Spleen (tissue), 11 donors: Measurements from ENCODE around the gene DYNC1LI1. TPM values are rescaled to one million over a fixed set of nuclear protein-coding genes. Genes with fewer than 3 reads are reported as not detected.

Source experiments
- DNase-seq: peaks from one replicate; pipeline ENCODE4 v3.0.0-alpha.2; 2020
- H3K27ac ChIP-seq, 8 donors: fragments of 200-600 bp; sonication (generic) in 7 of 8; 1 replicate in 4 of 8; 2 replicates in 4 of 8; pipeline versions ENCODE4 v1.5.0 to v1.8.0; 2016 to 2021; ENCODE audit warnings: inconsistent platforms in 4 of 8, mild to moderate bottlenecking in 4 of 8, moderate library complexity in 1 of 8
- H3K27me3 ChIP-seq, 7 donors: fragments of 200-600 bp; sonication (generic) in 6 of 7; replicated peaks in 1 of 7; 1 replicate in 4 of 7; 2 replicates in 3 of 7; pipeline versions ENCODE4 v1.5.0 to v1.8.0; 2016 to 2021; ENCODE audit warnings: inconsistent platforms in 3 of 7, mild to moderate bottlenecking in 1 of 7
- H3K36me3 ChIP-seq, 6 donors: fragments of 200-600 bp; sonication (generic) in 5 of 6; 1 replicate in 4 of 6; 2 replicates in 2 of 6; pipeline versions ENCODE4 v1.5.0 to v1.8.0; 2016 to 2021; ENCODE audit warnings: inconsistent platforms in 2 of 6
- H3K4me1 ChIP-seq, 6 donors: fragments of 200-600 bp; sonication (generic) in 5 of 6; 1 replicate in 3 of 6; 2 replicates in 3 of 6; pipeline versions ENCODE4 v1.5.0 to v1.8.0; 2016 to 2021; ENCODE audit warnings: inconsistent platforms in 3 of 6
- H3K4me3 ChIP-seq, 8 donors: fragments of 200-600 bp; sonication (generic) in 7 of 8; 1 replicate in 4 of 8; 2 replicates in 4 of 8; pipeline versions ENCODE4 v1.5.0 to v1.8.0; 2016 to 2021; ENCODE audit warnings: inconsistent platforms in 4 of 8, mild to moderate bottlenecking in 4 of 8, moderate library complexity in 2 of 8
- H3K9me3 ChIP-seq, 8 donors: fragments of 200-600 bp; sonication (generic) in 7 of 8; 1 replicate in 4 of 8; 2 replicates in 4 of 8; pipeline versions ENCODE4 v1.5.0 to v1.8.0; 2016 to 2021; ENCODE audit warnings: inconsistent platforms in 4 of 8
- CTCF ChIP-seq, 11 experiments: fragments of 200-600 bp in 7 of 11; fragments of 450-650 bp in 4 of 11; sonication (generic) in 4 of 11; IDR thresholded peaks in 8 of 11; conservative IDR thresholded peaks in 3 of 11; 1 replicate in 7 of 11; 2 replicates in 4 of 11; pipeline versions ENCODE4 v1.4.0 to v1.8.0; 2016 to 2021; ENCODE audit warnings: antibody characterized with exemption in 11 of 11, inconsistent platforms in 4 of 11, mild to moderate bottlenecking in 1 of 11
- POLR2A ChIP-seq, 3 donors: fragments of 450-650 bp; IDR thresholded peaks; one replicate each; pipeline ENCODE4 v1.5.1; 2017; ENCODE audit warnings: antibody characterized with exemption in 3 of 3, mild to moderate bottlenecking in 1 of 3
- POLR2AphosphoS5 ChIP-seq, 3 donors: sonication (generic); formaldehyde crosslinking; IDR thresholded peaks; one replicate each; pipeline ENCODE4 v1.5.1; 2017; ENCODE audit warnings: antibody characterized with exemption in 3 of 3
- WGBS, 5 donors: extraction: QIAGEN DNeasy Blood & Tissue Kit in 3 of 5; methylation state at CpG; one replicate each; pipeline versions ENCODE4 v1.1.5 to v1.1.7; 2013 to 2018; 5-methylcytosine and 5-hydroxymethylcytosine counted together
- intact Hi-C: fragments of 100-400 bp; cut with DNase I; formaldehyde crosslinking; loops from one replicate; pipeline ENCODE4 v1.15.0; 2023; ENCODE audit warnings: low total_unique reads
- polyA plus RNA-seq, 3 donors: library from polyadenylated mRNA; stranded (reverse); fragments of 200-250 nt; gene quantifications; one replicate each; pipeline ENCODE4 v1.2.1, GENCODE V29; 2013
- total RNA-seq, 7 donors: library from RNA; depleted of rRNA in 3 of 7; stranded (reverse); fragments of >200 nt in 3 of 7; fragmentation: NEBNext Ultra II Directional in 4 of 7; extraction: Animal tissue kit (Norgen Biotek cat#: 25700) in 4 of 7; gene quantifications; one replicate each; pipeline versions ENCODE4 v1.1.0 to v1.2.1, GENCODE V29; 2016 to 2021
- donor health status: healthy with polysubstance abuse.
- donor health status: DM: no; HTN: no; CAD: no; lungs with moderate emphysema.
- donor health status: DM: no; HTN: no; CAD: no.
- donor health status: Bipolar disorder and iron deficiency.
- donor health status: healthy.
- donor health status: DM: no; HTN: no; CAD: no.
- donor health status: DM: yes; HTN: yes; CAD: no.

Gene DYNC1LI1
- total and polyA plus RNA-seq, 10 donors, result 13.3 to 46.4 (median 36.1) TPM

- no peak for DNase-seq
- H3K36me3 ChIP-seq, result no peaks in the 10 kb centered on the region
These were observed 18.6 kb downstream of the DYNC1LI1 start for GRCh38 chr3:32552013-32552412.

GRCh38 chr3:32551496-32551895 is 19.2 kb downstream of the DYNC1LI1 start:
- intact Hi-C loops, result no loop called here
- H3K36me3 ChIP-seq, result no peaks in the 10 kb centered on the region
- no peak for DNase-seq
- TF ChIP-seq CTCF (IDR thresholded peaks at IDR 0.05 in 8 of 11, conservative IDR thresholded peaks at IDR 0.05 in 3 of 11), result no peak
- TF ChIP-seq POLR2A (IDR thresholded peaks at IDR 0.05), result no peak
- no peak for TF ChIP-seq POLR2AphosphoS5 (IDR thresholded peaks at IDR 0.05)
- no peaks in the 10 kb centered on the region for H3K27me3 ChIP-seq
- peaks cover 16 to 69% (median 50%) of the 10 kb centered on the region in 6 donors for H3K4me1 ChIP-seq
- H3K27ac ChIP-seq, result peak overlapping the region in 2 of 8 donors; percentile 3 to 13
- H3K4me3 ChIP-seq, result no peak overlapping the region
- H3K9me3 ChIP-seq, result no peaks in the 10 kb centered on the region

More at GRCh38 chr3:32552013-32552412, 18.6 kb downstream of the DYNC1LI1 start:
- Histone ChIP-seq H3K27ac (no peak overlapping the region), H3K9me3 (no peaks in the 10 kb centered on the region), H3K4me1 (peaks cover 16 to 74% (median 51%) of the 10 kb centered on the region in 6 donors), H3K27me3 (no peaks in the 10 kb centered on the region), H3K4me3 (no peak overlapping the region)
- intact Hi-C loops, result no loop called here
- WGBS, 5 donors, result 96 to 100% (median 99%) methylated on average over 1 of the region's 1 CpG
- no peak for TF ChIP-seq POLR2A (IDR thresholded peaks at IDR 0.05)
- TF ChIP-seq CTCF (IDR thresholded peaks at IDR 0.05 in 8 of 11, conservative IDR thresholded peaks at IDR 0.05 in 3 of 11), result no peak
- no peak for TF ChIP-seq POLR2AphosphoS5 (IDR thresholded peaks at IDR 0.05)

- peak overlapping the region in 2 of 8 donors; percentile 3 to 13 for H3K27ac ChIP-seq
- TF ChIP-seq POLR2A (IDR thresholded peaks at IDR 0.05) (no peak), CTCF (IDR thresholded peaks at IDR 0.05 in 8 of 11, conservative IDR thresholded peaks at IDR 0.05 in 3 of 11) (no peak), POLR2AphosphoS5 (IDR thresholded peaks at IDR 0.05) (no peak)
- peaks cover 16 to 64% (median 47%) of the 10 kb centered on the region in 6 donors for H3K4me1 ChIP-seq
- no peak for DNase-seq
- intact Hi-C loops, result no loop called here
- no peak overlapping the region for H3K4me3 ChIP-seq
- no peaks in the 10 kb centered on the region for H3K27me3 ChIP-seq
- 73 to 80% (median 75%) methylated on average over 2 of the region's 2 CpGs for WGBS, 5 donors
- H3K36me3 ChIP-seq, result peaks cover 0 to 3% (median under 1%) of the 10 kb centered on the region in 6 donors
- no peaks in the 10 kb centered on the region for H3K9me3 ChIP-seq
These were observed 19.6 kb downstream of the DYNC1LI1 start for GRCh38 chr3:32551087-32551486.

GRCh38 chr3:32545305-32545704 is 25.4 kb downstream of the DYNC1LI1 start:
- Histone ChIP-seq H3K9me3 (no peaks in the 10 kb centered on the region), H3K4me3 (no peak overlapping the region), H3K4me1 (peaks cover 0 to 7% (median under 1%) of the 10 kb centered on the region in 6 donors), H3K27me3 (no peaks in the 10 kb centered on the region), H3K27ac (no peak overlapping the region), H3K36me3 (peaks cover 0 to 59% (median 10%) of the 10 kb centered on the region in 6 donors)
- no peak for TF ChIP-seq POLR2AphosphoS5 (IDR thresholded peaks at IDR 0.05)
- TF ChIP-seq POLR2A (IDR thresholded peaks at IDR 0.05), result no peak
- no peak for TF ChIP-seq CTCF (IDR thresholded peaks at IDR 0.05 in 8 of 11, conservative IDR thresholded peaks at IDR 0.05 in 3 of 11)
- DNase-seq, result no peak
- intact Hi-C loops, result no loop called here
